ENCODE results near the gene STRIP1.

STRIP1 gene, protein sequence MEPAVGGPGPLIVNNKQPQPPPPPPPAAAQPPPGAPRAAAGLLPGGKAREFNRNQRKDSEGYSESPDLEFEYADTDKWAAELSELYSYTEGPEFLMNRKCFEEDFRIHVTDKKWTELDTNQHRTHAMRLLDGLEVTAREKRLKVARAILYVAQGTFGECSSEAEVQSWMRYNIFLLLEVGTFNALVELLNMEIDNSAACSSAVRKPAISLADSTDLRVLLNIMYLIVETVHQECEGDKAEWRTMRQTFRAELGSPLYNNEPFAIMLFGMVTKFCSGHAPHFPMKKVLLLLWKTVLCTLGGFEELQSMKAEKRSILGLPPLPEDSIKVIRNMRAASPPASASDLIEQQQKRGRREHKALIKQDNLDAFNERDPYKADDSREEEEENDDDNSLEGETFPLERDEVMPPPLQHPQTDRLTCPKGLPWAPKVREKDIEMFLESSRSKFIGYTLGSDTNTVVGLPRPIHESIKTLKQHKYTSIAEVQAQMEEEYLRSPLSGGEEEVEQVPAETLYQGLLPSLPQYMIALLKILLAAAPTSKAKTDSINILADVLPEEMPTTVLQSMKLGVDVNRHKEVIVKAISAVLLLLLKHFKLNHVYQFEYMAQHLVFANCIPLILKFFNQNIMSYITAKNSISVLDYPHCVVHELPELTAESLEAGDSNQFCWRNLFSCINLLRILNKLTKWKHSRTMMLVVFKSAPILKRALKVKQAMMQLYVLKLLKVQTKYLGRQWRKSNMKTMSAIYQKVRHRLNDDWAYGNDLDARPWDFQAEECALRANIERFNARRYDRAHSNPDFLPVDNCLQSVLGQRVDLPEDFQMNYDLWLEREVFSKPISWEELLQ

DNA sequence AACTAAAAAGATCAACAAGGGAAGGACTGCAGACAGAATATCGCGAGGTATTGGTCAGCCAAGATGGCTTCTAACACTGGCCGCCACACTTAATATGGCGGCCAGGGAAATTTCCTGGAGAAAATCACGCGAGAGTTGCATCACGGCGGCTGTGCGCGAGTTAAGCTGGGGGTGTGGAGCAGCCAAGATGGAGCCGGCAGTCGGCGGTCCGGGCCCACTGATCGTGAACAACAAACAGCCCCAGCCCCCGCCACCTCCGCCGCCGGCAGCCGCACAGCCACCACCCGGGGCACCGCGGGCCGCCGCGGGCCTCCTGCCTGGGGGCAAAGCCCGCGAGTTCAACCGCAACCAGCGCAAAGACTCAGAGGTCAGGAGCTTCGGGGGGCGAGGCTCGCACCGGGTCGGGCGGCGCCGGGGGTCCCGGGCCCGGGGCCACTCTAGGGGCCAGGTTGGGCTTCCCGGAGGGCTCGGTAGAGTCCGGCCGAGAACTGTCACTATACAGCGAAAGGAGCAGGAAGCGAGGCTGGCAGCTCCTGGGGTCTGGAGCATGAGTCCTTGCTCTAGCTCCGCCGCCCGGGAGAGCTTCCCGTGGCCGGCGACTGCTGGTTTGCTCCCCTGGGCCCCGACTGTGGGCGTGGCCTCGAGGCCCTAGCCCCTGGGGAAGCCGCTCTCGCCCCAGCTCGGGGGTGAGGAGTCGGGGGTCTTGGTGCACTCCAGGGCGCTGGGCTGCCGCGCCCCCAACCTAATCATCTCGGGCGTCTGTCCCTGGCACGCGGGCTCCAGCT is at the start of gene STRIP1:
Gene STRIP1, plus strand, starts transcription at position 174 of the 785 bp plus-strand sequence. Its CDS starts 14 bp downstream, at position 188.
- DNase-seq (ENCODE audit: low spot score): peak; percentile 96

GRCh38 chr1:109985247-109986053 is 49.0 kb upstream of the STRIP1 start:
- DNase-seq (ENCODE audit: low spot score): no peak

GRCh38 chr1:109986054-109986444 is 48.4 kb upstream of the STRIP1 start:
- no peak for DNase-seq (ENCODE audit: low spot score)

- no peak for DNase-seq (ENCODE audit: low spot score)
Observed at GRCh38 chr1:109988349-109988914, 46.0 kb upstream of the STRIP1 start.

DNA sequence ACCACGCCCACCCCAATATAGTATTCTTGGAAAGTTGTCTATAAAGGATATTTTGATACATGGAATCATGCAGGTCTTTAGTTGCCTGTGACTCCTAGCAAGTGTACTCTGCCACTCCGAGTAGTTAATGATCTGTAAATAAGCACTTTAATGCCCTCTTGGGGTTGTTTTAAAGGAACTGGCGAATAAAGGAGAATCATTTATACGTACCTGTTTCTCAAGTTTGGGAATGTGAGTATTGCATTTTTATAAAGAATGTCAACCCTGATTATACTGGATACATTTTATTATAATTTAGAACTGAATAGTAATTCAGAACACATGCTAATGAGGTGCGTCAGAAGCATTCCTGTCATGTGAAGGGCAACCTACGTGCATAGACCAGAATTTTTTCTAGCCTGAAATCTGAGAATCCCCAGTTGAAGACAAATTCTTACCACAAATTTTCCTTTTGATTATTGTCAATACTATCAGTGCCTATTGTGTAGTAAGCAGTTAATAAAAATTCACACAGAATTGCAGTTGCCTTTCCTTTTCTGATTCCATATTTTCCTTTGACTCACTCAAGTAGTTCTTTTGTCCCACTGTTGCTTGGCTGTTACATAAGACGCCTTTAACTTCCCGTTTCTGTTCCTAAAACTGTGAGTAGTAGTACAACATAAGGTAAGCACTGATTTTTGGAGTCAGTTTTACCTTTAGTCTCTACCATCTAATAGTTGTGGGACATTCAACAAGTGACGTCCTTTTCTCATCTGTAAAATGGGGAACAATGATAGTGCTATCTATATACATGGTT is 44.7 kb upstream of the STRIP1 start:
- no peak for DNase-seq (ENCODE audit: low spot score)

DNA sequence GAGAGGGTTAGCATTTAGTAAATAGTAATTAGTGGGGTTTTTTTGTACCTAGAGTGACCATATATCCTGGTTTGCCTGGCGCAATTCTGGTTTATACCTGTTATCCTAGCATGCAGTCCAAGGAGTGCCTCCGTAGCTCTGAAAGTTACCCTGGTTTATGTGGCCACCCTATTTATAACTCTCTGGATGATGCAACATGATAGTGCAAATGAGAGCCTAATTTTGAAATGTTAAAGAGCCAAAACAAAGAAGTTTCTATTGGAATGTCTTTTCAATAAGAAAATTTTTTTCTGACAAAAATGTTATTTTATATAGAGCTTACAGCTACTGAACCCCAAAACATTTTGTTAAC is 44.1 kb upstream of the STRIP1 start:
- DNase-seq (ENCODE audit: low spot score): no peak

DNA sequence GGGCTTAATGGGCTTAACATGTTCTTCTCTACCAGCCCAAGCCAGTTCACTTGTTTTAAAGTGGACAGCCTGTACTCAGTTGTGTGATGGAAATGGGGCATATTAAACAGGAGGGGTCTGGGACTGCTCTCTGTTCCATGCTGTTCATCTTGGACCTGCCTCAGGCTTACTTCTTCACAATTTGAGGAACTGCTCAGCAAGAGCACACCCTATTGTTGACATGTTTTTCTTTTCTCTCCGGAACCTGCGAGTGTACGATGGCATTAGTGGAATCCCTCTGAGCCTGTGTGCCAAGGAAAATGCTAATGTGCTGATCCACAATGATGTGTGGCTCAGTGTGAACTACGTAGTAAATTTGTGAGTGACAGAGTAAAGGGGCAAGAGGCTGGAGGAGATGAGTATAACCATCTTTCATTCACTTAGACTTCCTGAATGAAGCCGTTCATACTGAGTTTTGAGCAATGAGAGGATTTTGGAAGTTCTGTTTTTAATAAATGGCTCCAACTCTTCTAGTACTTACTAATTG is 43.0 kb upstream of the STRIP1 start:
- DNase-seq (ENCODE audit: low spot score): no peak

GRCh38 chr1:109993885-109994284 is 40.5 kb upstream of the STRIP1 start:
- DNase-seq (ENCODE audit: low spot score): peak; percentile 37

- no peak for DNase-seq (ENCODE audit: low spot score)
Observed at GRCh38 chr1:109994654-109995053, 39.8 kb upstream of the STRIP1 start.

DNA sequence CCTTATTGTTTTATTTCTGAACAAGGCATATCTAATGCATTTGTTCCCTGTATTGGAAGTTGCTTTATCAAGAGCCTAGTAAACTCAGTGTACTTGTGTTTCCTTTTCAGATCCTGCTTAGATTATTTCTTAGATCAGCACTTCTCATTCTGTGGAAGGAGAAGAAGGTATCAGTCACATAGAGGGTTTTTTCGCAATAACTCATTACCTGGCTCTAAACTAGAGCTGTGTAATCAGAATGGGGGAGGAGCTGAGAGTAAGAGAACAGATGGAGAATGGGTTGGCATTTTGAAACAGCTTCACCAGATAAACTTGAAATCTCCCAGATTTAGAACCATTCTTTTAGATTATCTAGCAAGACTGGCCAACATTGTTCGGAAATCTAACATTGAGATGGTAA is 38.9 kb upstream of the STRIP1 start:
- no peak for DNase-seq (ENCODE audit: low spot score)

- DNase-seq (ENCODE audit: low spot score): no peak
Observed at GRCh38 chr1:109996476-109996875, 37.9 kb upstream of the STRIP1 start.

DNA sequence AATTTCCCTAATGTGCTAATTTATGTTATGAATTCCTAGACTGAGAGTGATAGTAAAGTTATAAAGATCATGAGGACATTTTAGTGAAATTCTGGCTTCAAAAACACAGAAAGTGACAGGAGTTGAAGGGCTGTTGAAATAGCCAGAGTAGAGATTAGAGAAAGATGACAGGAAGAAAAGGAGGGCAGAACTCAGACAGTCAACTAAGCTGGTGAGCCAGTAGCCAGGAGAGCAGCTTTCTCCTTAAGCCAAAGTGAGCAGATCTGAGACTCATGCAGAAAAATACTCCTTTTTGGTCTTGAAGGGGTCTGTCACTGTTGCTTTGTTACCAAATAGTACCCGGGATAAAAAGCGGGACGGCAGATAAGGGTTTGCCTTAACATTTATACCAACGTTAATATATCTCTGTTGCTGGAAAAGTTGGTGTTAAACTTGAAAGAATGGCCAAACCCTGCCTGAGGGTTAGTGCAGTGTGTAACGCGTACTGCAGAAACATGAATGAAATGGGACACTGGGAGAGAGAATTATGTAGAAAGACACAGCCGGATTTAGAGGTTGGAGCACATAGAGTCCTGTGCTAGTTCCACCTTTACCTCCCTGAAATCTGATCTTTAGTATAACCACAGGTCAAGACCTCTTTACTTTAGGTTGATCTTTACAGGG is 37.1 kb upstream of the STRIP1 start:
- no peak for DNase-seq (ENCODE audit: low spot score)

GRCh38 chr1:109997867-109998229 is 36.6 kb upstream of the STRIP1 start:
- DNase-seq (ENCODE audit: low spot score): no peak

DNA sequence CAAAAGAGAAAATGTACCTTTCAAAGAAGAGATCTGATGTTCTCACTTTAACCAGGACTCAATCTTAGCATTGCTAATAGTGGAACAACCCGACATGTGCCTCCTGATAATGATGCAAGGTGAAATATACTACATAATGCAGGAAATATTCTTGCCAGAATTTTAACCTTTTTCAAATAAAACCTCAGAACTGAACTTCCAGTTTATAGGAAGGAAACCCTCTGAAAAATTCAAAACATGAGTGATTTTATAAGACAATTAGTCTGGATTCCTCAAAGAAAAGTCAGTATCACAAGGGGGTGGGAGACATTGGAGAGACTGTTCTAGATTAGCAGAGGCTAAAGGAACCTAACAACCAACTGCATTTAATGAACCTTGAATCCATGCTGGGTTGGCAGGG is 31.7 kb upstream of the STRIP1 start:
- no peak for DNase-seq (ENCODE audit: low spot score)

DNA sequence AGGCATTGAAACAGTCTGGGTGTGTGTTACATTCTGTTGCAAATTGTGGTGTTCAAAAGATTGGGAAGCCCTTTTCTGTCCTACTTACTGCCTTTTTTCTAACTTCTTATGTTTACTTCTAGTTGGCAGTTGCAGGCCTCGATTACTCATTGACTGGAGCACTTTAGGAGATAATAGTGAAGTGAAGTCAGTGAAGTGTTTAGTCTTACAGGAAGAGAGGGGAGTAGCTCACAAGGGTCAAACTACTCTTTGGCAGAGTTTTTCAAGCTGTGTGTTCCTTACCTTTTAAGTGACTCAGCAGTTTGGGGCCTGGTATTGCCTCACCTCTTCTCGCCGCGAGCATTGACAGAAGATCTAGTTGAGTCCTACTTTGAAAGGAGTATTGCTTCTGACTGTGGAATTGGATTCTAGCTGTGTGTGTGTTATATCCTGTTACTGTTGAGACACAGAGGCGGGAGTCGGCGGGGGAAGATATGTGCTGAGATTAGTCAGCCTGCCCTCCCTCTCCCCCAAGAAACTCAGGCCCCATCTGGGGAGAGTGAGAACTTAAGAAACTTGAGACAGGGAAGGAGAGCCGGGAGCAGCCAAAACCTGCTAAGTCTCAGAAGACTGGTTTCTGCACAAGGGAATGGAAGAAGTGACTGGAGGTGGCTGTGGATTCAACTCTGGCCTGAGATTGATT is 30.5 kb upstream of the STRIP1 start:
- DNase-seq (ENCODE audit: low spot score): peak; percentile 65

DNA sequence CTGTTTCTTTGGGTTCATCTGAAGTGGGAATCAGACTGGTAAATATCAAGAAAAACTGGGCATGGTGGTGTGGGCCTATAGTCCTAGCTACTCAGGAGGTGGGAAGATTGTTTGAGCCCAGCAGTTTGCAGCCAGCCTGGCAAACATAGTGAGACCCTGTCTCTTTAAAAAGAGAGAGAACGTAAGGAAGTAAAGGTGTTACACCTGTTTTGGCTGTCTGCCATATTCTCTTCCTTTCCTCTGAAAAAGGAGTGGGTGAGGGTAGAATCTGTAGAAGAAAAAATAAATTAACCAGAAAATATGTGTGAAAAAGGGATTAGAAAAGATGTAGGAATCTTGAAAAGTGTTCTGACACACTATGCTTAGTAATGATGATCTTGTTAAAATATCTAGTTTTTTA is 29.8 kb upstream of the STRIP1 start:
- no peak for DNase-seq (ENCODE audit: low spot score)

GRCh38 chr1:110005971-110006370 is 28.5 kb upstream of the STRIP1 start:
- DNase-seq (ENCODE audit: low spot score): no peak

DNA sequence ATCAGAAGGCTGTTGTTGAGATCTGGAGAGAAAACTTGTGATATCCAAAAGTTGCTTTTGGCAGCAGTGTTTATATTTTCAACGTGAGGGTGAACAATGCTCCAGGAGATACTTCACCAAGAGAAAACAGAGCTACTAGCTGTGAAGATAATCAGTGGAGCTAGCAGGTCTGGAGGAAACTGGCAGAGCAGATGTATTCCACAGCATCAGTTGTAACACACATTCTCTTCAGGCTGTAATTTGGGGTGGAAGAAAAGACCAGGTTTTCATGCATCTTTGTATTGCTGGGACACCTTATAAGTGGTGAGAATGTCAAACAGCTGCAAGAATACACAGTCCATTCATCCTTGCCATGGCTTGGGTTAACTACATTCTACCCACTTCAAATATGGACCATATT is 27.9 kb upstream of the STRIP1 start:
- DNase-seq (ENCODE audit: low spot score): no peak
